Natural killer cell (primary cell): ENCODE data around the gene ACTR3C. TPM values are rescaled to one million over a fixed set of nuclear protein-coding genes. Genes with fewer than 3 reads are reported as not detected.

Source experiments
- ATAC-seq, 3 donors: fragments of 150-1000 bp in 2 of 3; fragments of 200-7000 bp in 1 of 3; cut with Tn5 transposase; 1 replicate in 1 of 3; 2 replicates in 2 of 3; pipeline ENCODE4 v1.10.0; 2021; ENCODE audit warnings: mild to moderate bottlenecking in 2 of 3, moderate library complexity in 2 of 3
- DNase-seq, 2 donors: peaks; one replicate each; pipeline versions ENCODE4 v3.0.0 to v3.0.0-alpha.2; 2013 to 2021; ENCODE audit warnings: mixed read lengths in 1 of 2
- H3K27ac ChIP-seq: one replicate; pipeline ENCODE4 v1.5.1; 2013; ENCODE audit warnings: mild to moderate bottlenecking, low read length
- H3K27me3 ChIP-seq: one replicate; pipeline ENCODE4 v1.6.1; 2013; ENCODE audit warnings: low read length; ENCODE audit not compliant: control insufficient read depth, insufficient read depth
- H3K36me3 ChIP-seq: one replicate; pipeline ENCODE4 v1.6.1; 2013; ENCODE audit warnings: low read length; ENCODE audit not compliant: control insufficient read depth, insufficient read depth
- H3K4me1 ChIP-seq: one replicate; pipeline ENCODE4 v1.6.1; 2013; ENCODE audit warnings: low read length; ENCODE audit not compliant: control insufficient read depth, insufficient read depth
- H3K4me3 ChIP-seq: one replicate; pipeline ENCODE4 v1.5.1; 2013; ENCODE audit warnings: low read length
- H3K9me3 ChIP-seq: one replicate; pipeline ENCODE4 v1.6.1; 2013; ENCODE audit warnings: low read length; ENCODE audit not compliant: control insufficient read depth, insufficient read depth
- H3K27ac Mint-ChIP-seq, 2 donors: one replicate each; pipeline ENCODE4 v1.8.0; 2022; ENCODE audit warnings: mild to moderate bottlenecking in 2 of 2, mixed read lengths in 2 of 2, moderate library complexity in 1 of 2
- H3K27me3 Mint-ChIP-seq, 2 donors: one replicate each; pipeline ENCODE4 v1.8.0; 2022; ENCODE audit warnings: low read depth in 2 of 2, mixed read lengths in 2 of 2
- H3K36me3 Mint-ChIP-seq: one replicate; pipeline ENCODE4 v1.8.0; 2022; ENCODE audit warnings: mixed read lengths
- H3K4me1 Mint-ChIP-seq, 2 donors: one replicate each; pipeline ENCODE4 v1.8.0; 2022; ENCODE audit warnings: mixed read lengths in 2 of 2
- H3K4me3 Mint-ChIP-seq: one replicate; pipeline ENCODE4 v1.8.0; 2022; ENCODE audit warnings: mild to moderate bottlenecking, moderate library complexity, mixed read lengths
- H3K9me3 Mint-ChIP-seq, 2 donors: one replicate each; pipeline ENCODE4 v1.8.0; 2022; ENCODE audit warnings: mixed read lengths in 2 of 2
- CTCF ChIP-seq: fragments of 200-600 bp; IDR thresholded peaks from one replicate; pipeline ENCODE4 v1.8.0; 2022; ENCODE audit warnings: antibody characterized with exemption
- WGBS: methylation state at CpG from one replicate; pipeline ENCODE4 v1.1.7; 2013; ENCODE audit warnings: missing lambda C conversion rate; ENCODE audit not compliant: insufficient coverage; 5-methylcytosine and 5-hydroxymethylcytosine counted together
- intact Hi-C: fragments of 100-400 bp; cut with micrococcal nuclease; formaldehyde crosslinking; loops from one replicate; pipeline ENCODE4 v1.14.2; 2022
- total RNA-seq, 4 donors: library from RNA; stranded (reverse); fragments of 120-200 nt in 1 of 4; gene quantifications; one replicate each; pipeline versions ENCODE4 v1.2.3 to v1.2.4, GENCODE V29; 2013 to 2022

Gene ACTR3C
- total RNA-seq, 3 donors from 2014 or later (not counting 1 experiment from before 2014, with no cell fraction given), result 5.1 to 8.3 (median 7.2) TPM

DNA sequence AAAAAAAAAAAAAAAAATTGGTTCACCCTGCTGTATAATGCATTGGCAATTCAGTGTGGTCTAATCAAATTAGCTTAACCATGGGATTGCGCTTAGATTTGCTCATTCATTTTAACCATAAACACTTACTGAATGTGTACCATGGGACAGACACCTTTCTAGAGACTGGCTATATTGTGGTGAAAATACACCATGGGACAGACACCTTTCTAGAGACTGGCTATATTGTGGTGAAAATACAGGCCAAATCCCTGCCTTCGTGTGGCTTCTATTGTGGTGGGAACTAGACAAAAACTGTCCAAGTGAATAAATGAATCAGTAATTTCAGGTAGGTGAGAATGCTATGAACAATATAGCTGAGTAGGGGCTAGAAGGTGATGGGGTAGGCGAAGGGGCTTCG lies 35.1 kb upstream of the ACTR3C start:
- H3K36me3 Mint-ChIP-seq, result no peaks in the 10 kb centered on the region
- H3K27ac Mint-ChIP-seq, result peak overlapping the region; percentile 65 to 95
- DNase-seq (no peak), ATAC-seq (peak in 2 of 3 donors; percentile 5 to 39)
- intact Hi-C loops, result loop anchor here (5.0 kb wide), 1 partner anchor 399 kb away; no protein-coding TSS in a partner anchor
- no peak for TF ChIP-seq CTCF
- H3K36me3 ChIP-seq, result no peaks in the 10 kb centered on the region
- no peaks in the 10 kb centered on the region for H3K9me3 ChIP-seq
- peak overlapping the region; percentile 33 for H3K4me3 Mint-ChIP-seq
- H3K4me1 ChIP-seq, result peaks cover 24% of the 10 kb centered on the region
- 81% methylated on average over 3 of the region's 4 CpGs for WGBS
- no peaks in the 10 kb centered on the region for H3K27me3 ChIP-seq
- no peak overlapping the region for H3K27ac ChIP-seq
- peaks cover 0 to 5% of the 10 kb centered on the region in 2 donors for H3K27me3 Mint-ChIP-seq
- peaks cover 0 to 3% of the 10 kb centered on the region in 2 donors for H3K9me3 Mint-ChIP-seq
- H3K4me3 ChIP-seq, result no peak overlapping the region
- H3K4me1 Mint-ChIP-seq, result peaks cover 33% of the 10 kb centered on the region in 2 donors

- H3K9me3 ChIP-seq, result no peaks in the 10 kb centered on the region
- Mint-ChIP-seq H3K9me3 (peaks cover 0 to 3% of the 10 kb centered on the region in 2 donors), H3K36me3 (no peaks in the 10 kb centered on the region), H3K4me1 (peaks cover 33% of the 10 kb centered on the region in 2 donors), H3K27me3 (peaks cover 0 to 5% of the 10 kb centered on the region in 2 donors), H3K27ac (peak overlapping the region; percentile 65 to 95), H3K4me3 (peak overlapping the region; percentile 60)
- H3K4me1 ChIP-seq, result peaks cover 22% of the 10 kb centered on the region
- peak overlapping the region; percentile 3 for H3K27ac ChIP-seq
- H3K27me3 ChIP-seq, result no peaks in the 10 kb centered on the region
- no peak for TF ChIP-seq CTCF
- intact Hi-C loops, result loop anchor here (1.0 to 5.0 kb wide), 2 partner anchors 63 to 399 kb away; no protein-coding TSS in a partner anchor
- H3K4me3 ChIP-seq, result no peak overlapping the region
- DNase-seq, result peak in 1 of 2 donors; percentile 37
- ATAC-seq, result peak; percentile 23 to 41 (median 29)
- no peaks in the 10 kb centered on the region for H3K36me3 ChIP-seq
- WGBS, result 47% methylated on average over 13 of the region's 13 CpGs
These were observed 34.6 kb upstream of the ACTR3C start for GRCh38 chr7:150357771-150358427.

- peak overlapping the region; percentile 60 for H3K4me3 Mint-ChIP-seq
- peak overlapping the region; percentile 64 to 95 for H3K27ac Mint-ChIP-seq
These were observed 33.9 kb upstream of the ACTR3C start for GRCh38 chr7:150357270-150357669.

More at GRCh38 chr7:150357270-150357669, 33.9 kb upstream of the ACTR3C start:
- no peak for TF ChIP-seq CTCF
- peaks cover 33% of the 10 kb centered on the region in 2 donors for H3K4me1 Mint-ChIP-seq
- Histone ChIP-seq H3K4me1 (peaks cover 22% of the 10 kb centered on the region), H3K4me3 (no peak overlapping the region), H3K36me3 (no peaks in the 10 kb centered on the region), H3K9me3 (no peaks in the 10 kb centered on the region), H3K27ac (no peak overlapping the region), H3K27me3 (no peaks in the 10 kb centered on the region)
- H3K36me3 Mint-ChIP-seq, result no peaks in the 10 kb centered on the region
- H3K27me3 Mint-ChIP-seq, result peaks cover 0 to 5% of the 10 kb centered on the region in 2 donors
- DNase-seq, result peak; percentile 62 to 81
- peak; percentile 80 to 87 (median 82) for ATAC-seq
- intact Hi-C loops, result loop anchor here (1.0 to 5.0 kb wide), 2 partner anchors 64 to 400 kb away; no protein-coding TSS in a partner anchor
- H3K9me3 Mint-ChIP-seq, result peaks cover 0 to 3% of the 10 kb centered on the region in 2 donors
- 2% methylated on average over 9 of the region's 9 CpGs for WGBS
